DND-41 (cell line): Measurements from ENCODE around the gene HNRNPUL1.
"Not testable (repeated sequence)": the region's sequence is repeated elsewhere in the genome, so short reads cannot be mapped to it uniquely, and the experiment has no call there.

Experiments
- ATAC-seq: fragments of 200-7000 bp; cut with Tn5 transposase; 3 replicates; pipeline ENCODE4 v1.9.1; 2021; ENCODE audit warnings: low read depth; ENCODE audit not compliant: insufficient read depth
- DNase-seq: peaks from one replicate; pipeline ENCODE4 v3.0.0-alpha.2; 2020
- H2AFZ ChIP-seq: 2 replicates; pipeline ENCODE4 v1.6.0; 2012; ENCODE audit warnings: low read depth, low read length
- H3K27ac ChIP-seq: 2 replicates; pipeline ENCODE4 v1.5.1; 2012; ENCODE audit warnings: low read length, inconsistent platforms
- H3K27me3 ChIP-seq: fragments of 200-600 bp; sonication (generic); 2 replicates; pipeline ENCODE4 v1.6.0; 2012; ENCODE audit warnings: low read length, mild to moderate bottlenecking, inconsistent platforms; ENCODE audit not compliant: insufficient read depth, poor library complexity
- H3K36me3 ChIP-seq: 2 replicates; pipeline ENCODE4 v1.5.1; 2012; ENCODE audit warnings: low read length, inconsistent platforms; ENCODE audit not compliant: insufficient read depth
- H3K4me1 ChIP-seq: 2 replicates; pipeline ENCODE4 v1.5.1; 2012; ENCODE audit warnings: mild to moderate bottlenecking, low read length; ENCODE audit not compliant: insufficient read depth
- H3K4me2 ChIP-seq: 2 replicates; pipeline ENCODE4 v1.6.0; 2012; ENCODE audit warnings: mild to moderate bottlenecking, moderate library complexity, low read length, inconsistent platforms; ENCODE audit not compliant: insufficient read depth
- H3K4me3 ChIP-seq, 2 experiments: fragments of 200-600 bp in 1 of 2; shearing (Covaris generic) in 1 of 2; 2 replicates each; pipeline ENCODE4 v1.5.1; 2012 to 2016; ENCODE audit warnings: inconsistent platforms in 2 of 2, low read length in 2 of 2, mild to moderate bottlenecking in 2 of 2, low read depth in 1 of 2, moderate library complexity in 1 of 2
- H3K79me2 ChIP-seq: 2 replicates; pipeline ENCODE4 v1.6.0; 2012; ENCODE audit warnings: low read length, inconsistent platforms; ENCODE audit not compliant: insufficient read depth
- H3K9ac ChIP-seq: 2 replicates; pipeline ENCODE4 v1.6.0; 2012; ENCODE audit warnings: low read depth, mild to moderate bottlenecking, inconsistent platforms, low read length, moderate library complexity
- H3K9me3 ChIP-seq: 2 replicates; pipeline ENCODE4 v1.5.1; 2012; ENCODE audit warnings: low read length, moderate library complexity, mild to moderate bottlenecking, inconsistent platforms; ENCODE audit not compliant: insufficient read depth, severe bottlenecking
- H4K20me1 ChIP-seq: 2 replicates; pipeline ENCODE4 v1.6.0; 2012; ENCODE audit warnings: low read length; ENCODE audit not compliant: insufficient read depth
- EZH2 ChIP-seq: IDR thresholded peaks from 3 replicates; pipeline ENCODE4 v1.6.1; 2012; ENCODE audit warnings: borderline replicate concordance, low read depth, mild to moderate bottlenecking, moderate library complexity, low read length, inconsistent platforms; ENCODE audit not compliant: severe bottlenecking
- TF ChIP-seq, protein P1 (sequence below): IDR thresholded peaks from 2 replicates; pipeline ENCODE4 v1.5.1; 2012; ENCODE audit warnings: borderline replicate concordance, low read length, moderate library complexity, mild to moderate bottlenecking; ENCODE audit not compliant: poor library complexity, severe bottlenecking; ENCODE audit errors: extremely low read depth

The HNRNPUL1 gene

GRCh38 chr19:41278478-41278877, 14.3 kb downstream of the HNRNPUL1 start:
- H3K9ac ChIP-seq, result no peak overlapping the region
- no peaks in the 10 kb centered on the region for H3K4me1 ChIP-seq
- no peak overlapping the region for H3K4me2 ChIP-seq
- no peak overlapping the region for H3K4me3 ChIP-seq
- peaks cover 96% of the 10 kb centered on the region for H3K36me3 ChIP-seq
- H4K20me1 ChIP-seq, result peaks cover 36% of the 10 kb centered on the region
- no peaks in the 10 kb centered on the region for H3K9me3 ChIP-seq
- DNase-seq, result no peak
- H2AFZ ChIP-seq, result no peak overlapping the region
- H3K27me3 ChIP-seq, result no peaks in the 10 kb centered on the region
- TF ChIP-seq, protein P1, sequence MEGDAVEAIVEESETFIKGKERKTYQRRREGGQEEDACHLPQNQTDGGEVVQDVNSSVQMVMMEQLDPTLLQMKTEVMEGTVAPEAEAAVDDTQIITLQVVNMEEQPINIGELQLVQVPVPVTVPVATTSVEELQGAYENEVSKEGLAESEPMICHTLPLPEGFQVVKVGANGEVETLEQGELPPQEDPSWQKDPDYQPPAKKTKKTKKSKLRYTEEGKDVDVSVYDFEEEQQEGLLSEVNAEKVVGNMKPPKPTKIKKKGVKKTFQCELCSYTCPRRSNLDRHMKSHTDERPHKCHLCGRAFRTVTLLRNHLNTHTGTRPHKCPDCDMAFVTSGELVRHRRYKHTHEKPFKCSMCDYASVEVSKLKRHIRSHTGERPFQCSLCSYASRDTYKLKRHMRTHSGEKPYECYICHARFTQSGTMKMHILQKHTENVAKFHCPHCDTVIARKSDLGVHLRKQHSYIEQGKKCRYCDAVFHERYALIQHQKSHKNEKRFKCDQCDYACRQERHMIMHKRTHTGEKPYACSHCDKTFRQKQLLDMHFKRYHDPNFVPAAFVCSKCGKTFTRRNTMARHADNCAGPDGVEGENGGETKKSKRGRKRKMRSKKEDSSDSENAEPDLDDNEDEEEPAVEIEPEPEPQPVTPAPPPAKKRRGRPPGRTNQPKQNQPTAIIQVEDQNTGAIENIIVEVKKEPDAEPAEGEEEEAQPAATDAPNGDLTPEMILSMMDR, result no peak
- TF ChIP-seq EZH2, result no peak
- H3K27ac ChIP-seq, result no peak overlapping the region
- peaks cover 34% of the 10 kb centered on the region for H3K79me2 ChIP-seq
- ATAC-seq, result no peak

- Histone ChIP-seq H3K27me3 (no peaks in the 10 kb centered on the region), H3K27ac (no peak overlapping the region), H3K9ac (no peak overlapping the region), H3K36me3 (peaks cover 98% of the 10 kb centered on the region), H3K4me2 (no peak overlapping the region), H3K79me2 (peaks cover 47% of the 10 kb centered on the region), H3K9me3 (no peaks in the 10 kb centered on the region), H4K20me1 (peaks cover 42% of the 10 kb centered on the region; the same call in 1 of the 2 replicates), H2AFZ (no peak overlapping the region), H3K4me1 (no peaks in the 10 kb centered on the region), H3K4me3 (no peak overlapping the region)
- TF ChIP-seq, protein P1, result no peak
- no peak for TF ChIP-seq EZH2
- DNase-seq (no peak), ATAC-seq (no peak)
These were observed 24.7 kb downstream of the HNRNPUL1 start for GRCh38 chr19:41288673-41289530.

GRCh38 chr19:41289814-41290213, 25.6 kb downstream of the HNRNPUL1 start:
- H3K27ac ChIP-seq, H3K4me1 ChIP-seq, H3K27me3 ChIP-seq, H3K9ac ChIP-seq, DNase-seq, H2AFZ ChIP-seq, H3K4me3 ChIP-seq, H3K9me3 ChIP-seq, ATAC-seq, H3K4me2 ChIP-seq: not testable (repeated sequence)
- Histone ChIP-seq H3K79me2 (peaks cover 49% of the 10 kb centered on the region), H3K36me3 (peaks cover 98% of the 10 kb centered on the region), H4K20me1 (peaks cover 45% of the 10 kb centered on the region)

GRCh38 chr19:41294393-41294792, 30.2 kb downstream of the HNRNPUL1 start:
- no peak overlapping the region for H3K9ac ChIP-seq
- H3K9me3 ChIP-seq, result no peaks in the 10 kb centered on the region
- no peaks in the 10 kb centered on the region for H3K27me3 ChIP-seq
- no peak overlapping the region for H3K4me2 ChIP-seq
- no peak overlapping the region for H3K4me3 ChIP-seq
- H3K36me3 ChIP-seq, result peaks cover 100% of the 10 kb centered on the region
- no peak for TF ChIP-seq EZH2
- TF ChIP-seq, protein P1, result no peak
- ATAC-seq (no peak), DNase-seq (no peak)
- no peak overlapping the region for H2AFZ ChIP-seq
- H4K20me1 ChIP-seq, result peaks cover 66% of the 10 kb centered on the region
- H3K4me1 ChIP-seq, result no peaks in the 10 kb centered on the region
- peaks cover 40% of the 10 kb centered on the region for H3K79me2 ChIP-seq
- H3K27ac ChIP-seq, result no peak overlapping the region
